ENCODE results near the gene RBM26.

- TF ChIP-seq CTCF (IDR thresholded peaks at IDR 0.05) (no peak), POLR2A (IDR thresholded peaks at IDR 0.05) (no peak)
These were observed 133.0 kb downstream of the RBM26 start for GRCh38 chr13:79273045-79273444.
